NT2/D1 (cell line): ENCODE results near the gene CHST12.

Source experiments
- SUZ12 ChIP-seq: IDR thresholded peaks from 2 replicates; pipeline ENCODE4 v1.6.1; 2011; ENCODE audit not compliant: insufficient read length, insufficient read depth; ENCODE audit errors: extremely low read depth
- YY1 ChIP-seq: IDR thresholded peaks from 2 replicates; pipeline ENCODE4 v1.6.1; 2011; ENCODE audit not compliant: insufficient read length, insufficient read depth
- ZNF274 ChIP-seq: IDR thresholded peaks from 2 replicates; pipeline ENCODE4 v1.6.1; 2011; ENCODE audit warnings: mild to moderate bottlenecking, low read depth, low read length

- TF ChIP-seq YY1, result no peak
- TF ChIP-seq ZNF274, result no peak
- TF ChIP-seq SUZ12, result no peak
These were observed 93.0 kb downstream of the CHST12 start for GRCh38 chr7:2496375-2496774.
